GM23338 (cell line): ENCODE results near the gene SHOX. TPM values are rescaled to one million over a fixed set of nuclear protein-coding genes. Genes with fewer than 3 reads are reported as not detected.

Source experiments
- ATAC-seq: fragments of 200-7000 bp; cut with Tn5 transposase; 3 replicates; pipeline ENCODE4 v1.9.1; 2020
- DNase-seq: peaks from one replicate; pipeline ENCODE4 v3.0.0-alpha.2; 2015; ENCODE audit warnings: low spot score
- H2AFZ ChIP-seq: fragments of 200-600 bp; sonication (generic); 2 replicates; pipeline ENCODE4 v1.8.0; 2016; ENCODE audit warnings: antibody characterized with exemption, mild to moderate bottlenecking, moderate library complexity
- H3F3A ChIP-seq: fragments of 200-600 bp; sonication (generic); replicated peaks from 2 replicates; pipeline ENCODE4 v1.8.0; 2017; ENCODE audit warnings: antibody characterized with exemption, mixed run types, low read depth
- H3K27ac ChIP-seq: fragments of 200-600 bp; sonication (generic); 2 replicates; pipeline ENCODE4 v1.6.1; 2016; ENCODE audit warnings: low read depth
- H3K27me3 ChIP-seq: fragments of 200-600 bp; sonication (generic); 2 replicates; pipeline ENCODE4 v1.8.0; 2016; ENCODE audit warnings: mild to moderate bottlenecking, mixed run types, moderate library complexity; ENCODE audit not compliant: insufficient read depth
- H3K36me3 ChIP-seq: fragments of 200-600 bp; sonication (generic); 2 replicates; pipeline ENCODE4 v1.8.0; 2016; ENCODE audit warnings: mild to moderate bottlenecking; ENCODE audit not compliant: insufficient read depth
- H3K4me1 ChIP-seq: fragments of 200-600 bp; sonication (generic); 2 replicates; pipeline ENCODE4 v1.8.0; 2016; ENCODE audit warnings: mild to moderate bottlenecking, moderate library complexity; ENCODE audit not compliant: insufficient read depth
- H3K4me2 ChIP-seq: fragments of 200-600 bp; sonication (generic); 2 replicates; pipeline ENCODE4 v1.7.1; 2017; ENCODE audit warnings: mixed run types
- H3K4me3 ChIP-seq: fragments of 200-600 bp; sonication (generic); 2 replicates; pipeline ENCODE4 v1.6.1; 2016; ENCODE audit warnings: mixed run types
- H3K79me2 ChIP-seq: fragments of 200-600 bp; sonication (generic); replicated peaks from 2 replicates; pipeline ENCODE4 v1.8.0; 2017; ENCODE audit warnings: mild to moderate bottlenecking; ENCODE audit not compliant: insufficient read depth
- H3K9me2 ChIP-seq: fragments of 200-600 bp; sonication (generic); 2 replicates; pipeline ENCODE4 v1.8.0; 2017; ENCODE audit not compliant: insufficient read depth
- H4K20me1 ChIP-seq: fragments of 200-600 bp; sonication (generic); replicated peaks from 2 replicates; pipeline ENCODE4 v1.8.0; 2017; ENCODE audit warnings: mild to moderate bottlenecking; ENCODE audit not compliant: insufficient read depth
- H3K27ac Mint-ChIP-seq: 2 replicates; pipeline ENCODE4 v1.8.0; 2020; ENCODE audit warnings: inconsistent platforms, mild to moderate bottlenecking, moderate library complexity, mixed read lengths
- H3K27me3 Mint-ChIP-seq: 3 replicates; pipeline ENCODE4 v1.8.0; 2022; ENCODE audit warnings: low read depth, mild to moderate bottlenecking, moderate library complexity, mixed read lengths, inconsistent platforms; ENCODE audit not compliant: insufficient read depth, poor library complexity
- H3K36me3 Mint-ChIP-seq: 3 replicates; pipeline ENCODE4 v1.8.0; 2021; ENCODE audit warnings: low read depth, mild to moderate bottlenecking, inconsistent platforms, moderate library complexity, mixed read lengths
- H3K4me1 Mint-ChIP-seq: 3 replicates; pipeline ENCODE4 v1.8.0; 2020; ENCODE audit warnings: mild to moderate bottlenecking, inconsistent platforms, mixed read lengths
- H3K4me3 Mint-ChIP-seq: 3 replicates; pipeline ENCODE4 v1.8.0; 2021; ENCODE audit warnings: moderate library complexity, mild to moderate bottlenecking, inconsistent platforms, mixed read lengths
- H3K9me3 Mint-ChIP-seq: 3 replicates; pipeline ENCODE4 v1.8.0; 2020; ENCODE audit warnings: moderate library complexity, mild to moderate bottlenecking, inconsistent platforms, mixed read lengths
- CREB1 ChIP-seq: fragments of 250-450 bp; sonication (Bioruptor Pico); IDR thresholded peaks from 2 replicates; pipeline ENCODE4 v1.5.0; 2020; ENCODE audit warnings: low read depth, mild to moderate bottlenecking, moderate library complexity
- CTCF ChIP-seq, 2 experiments: fragments of 200-600 bp in 1 of 2; sonication (generic) in 1 of 2; conservative IDR thresholded peaks; 2 replicates each; pipeline versions ENCODE4 v1.5.1 to v1.6.1; 2016 to 2017; ENCODE audit warnings: antibody characterized with exemption in 2 of 2, low read depth in 2 of 2, mild to moderate bottlenecking in 2 of 2, moderate library complexity in 1 of 2
- ETS1 ChIP-seq: IDR thresholded peaks from 2 replicates; pipeline ENCODE4 v1.6.1; 2016; ENCODE audit warnings: antibody characterized with exemption
- EZH2 ChIP-seq: fragments of 200-600 bp; sonication (generic); IDR thresholded peaks from one replicate; pipeline ENCODE4 v1.8.0; 2017; ENCODE audit warnings: antibody characterized with exemption, mild to moderate bottlenecking, low read depth; ENCODE audit not compliant: unreplicated experiment
- EZH2phosphoT487 ChIP-seq: fragments of 200-600 bp; sonication (generic); IDR thresholded peaks from one replicate; pipeline ENCODE4 v1.8.1; 2018; ENCODE audit warnings: antibody characterized with exemption; ENCODE audit not compliant: unreplicated experiment
- JUNB ChIP-seq: IDR thresholded peaks from one replicate; pipeline ENCODE4 v1.6.1; 2016; ENCODE audit warnings: antibody characterized with exemption; ENCODE audit not compliant: unreplicated experiment
- POLR2AphosphoS5 ChIP-seq: IDR thresholded peaks from 2 replicates; pipeline ENCODE4 v1.6.1; 2016; ENCODE audit warnings: antibody characterized with exemption, low read depth
- STAT1 ChIP-seq: IDR thresholded peaks from one replicate; pipeline ENCODE4 v1.6.1; 2016; ENCODE audit warnings: antibody characterized with exemption; ENCODE audit not compliant: unreplicated experiment
- ZNF331 ChIP-seq: fragments of 250-450 bp; sonication (Bioruptor Pico); IDR thresholded peaks from 2 replicates; pipeline ENCODE4 v1.5.0; 2020; ENCODE audit warnings: low read depth, mild to moderate bottlenecking, moderate library complexity
- ZNF462 ChIP-seq: fragments of 250-450 bp; sonication (Bioruptor Pico); IDR thresholded peaks from 2 replicates; pipeline ENCODE4 v1.5.0; 2020; ENCODE audit warnings: mild to moderate bottlenecking, moderate library complexity
- polyA plus RNA-seq: library from polyadenylated mRNA; unstranded; fragments of >200 nt; fragmentation: Nextera tagmentation; extraction: Ambion mirVana; gene quantifications from 2 replicates; pipeline ENCODE4 v1.2.1, GENCODE V29; 2016
- total RNA-seq: library from RNA; depleted of rRNA; stranded (reverse); fragments of >200 nt; shearing (Covaris generic); gene quantifications from 2 replicates; pipeline ENCODE4 v1.2.3, GENCODE V29; 2014

Gene SHOX
- total and polyA plus RNA-seq, 2 experiments from 2014 or later: not detected

- TF ChIP-seq ZNF462 (CRISPR knock-in tag): no peak
- no peak for TF ChIP-seq EZH2
- TF ChIP-seq POLR2AphosphoS5: no peak
- no peak for TF ChIP-seq JUNB
- TF ChIP-seq EZH2phosphoT487: no peak
- TF ChIP-seq ETS1: no peak
These were observed 54.8 kb downstream of the SHOX start (continued) for GRCh38 chrX:685120-686032.

- Histone ChIP-seq H3K9me2 (no peaks in the 10 kb centered on the region), H2AFZ (no peak overlapping the region), H3K4me2 (no peak overlapping the region), H3K79me2 (no peaks in the 10 kb centered on the region), H3K27ac (no peak overlapping the region), H3K4me3 (no peak overlapping the region), H3K36me3 (no peaks in the 10 kb centered on the region), H3K27me3 (no peaks in the 10 kb centered on the region), H3F3A (0 out of 2 replicates have a peak, but pooled peaks cover 2% of the 10 kb centered on the region), H3K4me1 (no peaks in the 10 kb centered on the region), H4K20me1 (no peaks in the 10 kb centered on the region)
- peaks cover 33% of the 10 kb centered on the region for H3K36me3 Mint-ChIP-seq
- TF ChIP-seq CREB1 (no peak), CTCF (conservative IDR thresholded peaks at IDR 0.05; ENCODE audit: low read depth in 2 of 2) (no peak), STAT1 (no peak), EZH2phosphoT487 (no peak), ETS1 (no peak), POLR2AphosphoS5 (no peak), JUNB (no peak), ZNF331 (CRISPR knock-in tag) (no peak)
- H3K4me1 Mint-ChIP-seq: no peaks in the 10 kb centered on the region
- peaks cover 7% of the 10 kb centered on the region for H3K27me3 Mint-ChIP-seq
- H3K4me3 Mint-ChIP-seq: no peak overlapping the region
- no peak for ATAC-seq
- H3K9me3 Mint-ChIP-seq: peaks cover 91% of the 10 kb centered on the region
- no peak for DNase-seq
- no peak overlapping the region for H3K27ac Mint-ChIP-seq
These were observed 59.4 kb downstream of the SHOX start for GRCh38 chrX:689983-690382.
